H9 (cell line): ENCODE measurements around the gene SLC10A3. TPM values are rescaled to one million over a fixed set of nuclear protein-coding genes. Genes with fewer than 3 reads are reported as not detected.
A peak's percentile ranks its signal among the peaks of the same experiment; 100 is the strongest.

Experiments
- DNase-seq: peaks from one replicate; pipeline ENCODE4 v3.0.0-alpha.2; 2017
- H2AFZ ChIP-seq: one replicate; pipeline ENCODE4 v1.6.1; 2013; ENCODE audit warnings: mild to moderate bottlenecking, low read length, control low read depth, moderate library complexity
- H2AK5ac ChIP-seq: 2 replicates; pipeline ENCODE4 v1.6.1; 2013; ENCODE audit warnings: low read length, control low read depth, mixed read lengths; ENCODE audit not compliant: insufficient read length
- H2BK120ac ChIP-seq: one replicate; pipeline ENCODE4 v1.6.1; 2013; ENCODE audit warnings: low read depth, mild to moderate bottlenecking, low read length, control low read depth, inconsistent platforms; ENCODE audit not compliant: poor library complexity, severe bottlenecking
- H2BK12ac ChIP-seq: 2 replicates; pipeline ENCODE4 v1.6.1; 2013; ENCODE audit warnings: low read length, control low read depth, mixed read lengths, low read depth; ENCODE audit not compliant: insufficient read length
- H2BK15ac ChIP-seq: 2 replicates; pipeline ENCODE4 v1.6.1; 2013; ENCODE audit warnings: low read depth, low read length, control low read depth
- H2BK20ac ChIP-seq: one replicate; pipeline ENCODE4 v1.6.1; 2013; ENCODE audit warnings: low read depth, mild to moderate bottlenecking, low read length, control low read depth, inconsistent platforms; ENCODE audit not compliant: poor library complexity, severe bottlenecking
- H2BK5ac ChIP-seq: 2 replicates; pipeline ENCODE4 v1.6.1; 2013; ENCODE audit warnings: low read length, control low read depth, mixed read lengths; ENCODE audit not compliant: insufficient read length
- H3K14ac ChIP-seq: 2 replicates; pipeline ENCODE4 v1.6.1; 2013; ENCODE audit warnings: low read length, control low read depth; ENCODE audit not compliant: insufficient read depth
- H3K18ac ChIP-seq: 2 replicates; pipeline ENCODE4 v1.6.1; 2013; ENCODE audit warnings: low read depth, mild to moderate bottlenecking, mixed read lengths, low read length, control low read depth; ENCODE audit not compliant: insufficient read length
- H3K23ac ChIP-seq: 2 replicates; pipeline ENCODE4 v1.6.1; 2013; ENCODE audit warnings: low read length, control low read depth, mixed read lengths, low read depth; ENCODE audit not compliant: insufficient read length
- H3K23me2 ChIP-seq: 2 replicates; pipeline ENCODE4 v1.6.1; 2013; ENCODE audit warnings: low read depth, mild to moderate bottlenecking, mixed read lengths, low read length, control low read depth; ENCODE audit not compliant: insufficient read length, poor library complexity, severe bottlenecking
- H3K27ac ChIP-seq: 2 replicates; pipeline ENCODE4 v1.5.1; 2013; ENCODE audit warnings: low read length, control low read depth, mixed read lengths, low read depth; ENCODE audit not compliant: insufficient read length
- H3K27me3 ChIP-seq: 2 replicates; pipeline ENCODE4 v1.6.1; 2013; ENCODE audit warnings: low read length, control low read depth, inconsistent platforms; ENCODE audit not compliant: insufficient read depth
- H3K4ac ChIP-seq: 2 replicates; pipeline ENCODE4 v1.6.1; 2013; ENCODE audit warnings: low read depth, mild to moderate bottlenecking, control low read depth, inconsistent platforms, low read length, moderate library complexity
- H3K4me1 ChIP-seq: 2 replicates; pipeline ENCODE4 v1.6.1; 2013; ENCODE audit warnings: low read length, control low read depth, inconsistent platforms; ENCODE audit not compliant: insufficient read depth
- H3K4me2 ChIP-seq: 2 replicates; pipeline ENCODE4 v1.6.1; 2013; ENCODE audit warnings: low read length, control low read depth, mixed read lengths; ENCODE audit not compliant: insufficient read length, insufficient read depth
- H3K56ac ChIP-seq: 2 replicates; pipeline ENCODE4 v1.6.1; 2013; ENCODE audit warnings: low read depth, mild to moderate bottlenecking, mixed read lengths, low read length, control low read depth; ENCODE audit not compliant: insufficient read length
- H3K79me1 ChIP-seq: 2 replicates; pipeline ENCODE4 v1.6.1; 2013; ENCODE audit warnings: low read depth, mild to moderate bottlenecking, moderate library complexity, low read length, control low read depth, inconsistent platforms; ENCODE audit not compliant: insufficient read depth, poor library complexity, severe bottlenecking
- H3K79me2 ChIP-seq: 2 replicates; pipeline ENCODE4 v1.6.1; 2013; ENCODE audit warnings: low read length, control low read depth, inconsistent platforms; ENCODE audit not compliant: insufficient read depth
- H3K9ac ChIP-seq: 2 replicates; pipeline ENCODE4 v1.6.1; 2013; ENCODE audit warnings: low read length, control low read depth, mixed read lengths; ENCODE audit not compliant: insufficient read length; ENCODE audit errors: extremely low read depth
- H3K9me3 ChIP-seq: one replicate; pipeline ENCODE4 v1.6.1; 2013; ENCODE audit warnings: low read depth, low read length, inconsistent platforms; ENCODE audit not compliant: control insufficient read depth
- H3T11ph ChIP-seq: one replicate; pipeline ENCODE4 v1.6.1; 2013; ENCODE audit warnings: mild to moderate bottlenecking, low read length, control low read depth, inconsistent platforms
- H4K20me1 ChIP-seq: one replicate; pipeline ENCODE4 v1.6.1; 2013; ENCODE audit not compliant: control insufficient read depth, insufficient read length, insufficient read depth
- H4K5ac ChIP-seq: 2 replicates; pipeline ENCODE4 v1.6.1; 2013; ENCODE audit warnings: low read depth, mild to moderate bottlenecking, mixed read lengths, low read length, control low read depth; ENCODE audit not compliant: insufficient read length
- H4K8ac ChIP-seq: replicated peaks from 2 replicates; pipeline ENCODE4 v1.6.1; 2013; ENCODE audit warnings: low read length, control low read depth, mixed read lengths, low read depth; ENCODE audit not compliant: insufficient read length
- H4K91ac ChIP-seq: 2 replicates; pipeline ENCODE4 v1.6.1; 2013; ENCODE audit warnings: low read depth, mild to moderate bottlenecking, moderate library complexity, mixed read lengths, low read length, control low read depth; ENCODE audit not compliant: insufficient read length
- H3K27ac Mint-ChIP-seq, 3 experiments: 2 replicates in 2 of 3; 3 replicates in 1 of 3; pipeline ENCODE4 v1.8.0; 2020 to 2021; ENCODE audit warnings: mixed read lengths in 3 of 3, mild to moderate bottlenecking in 1 of 3, moderate library complexity in 1 of 3
- H3K27me3 Mint-ChIP-seq: 2 replicates; pipeline ENCODE4 v1.8.0; 2021; ENCODE audit warnings: low read depth, mild to moderate bottlenecking, moderate library complexity, mixed read lengths
- H3K36me3 Mint-ChIP-seq, 3 experiments: 2 replicates in 2 of 3; 3 replicates in 1 of 3; pipeline ENCODE4 v1.8.0; 2020 to 2021; ENCODE audit warnings: low read depth in 3 of 3, mixed read lengths in 3 of 3; ENCODE audit not compliant: insufficient read depth in 1 of 3
- H3K4me1 Mint-ChIP-seq, 2 experiments: 2 replicates each; pipeline ENCODE4 v1.8.0; 2020; ENCODE audit warnings: mixed read lengths in 2 of 2
- H3K4me3 Mint-ChIP-seq, 2 experiments: 2 replicates in 1 of 2; 3 replicates in 1 of 2; pipeline ENCODE4 v1.8.0; 2020 to 2021; ENCODE audit warnings: mild to moderate bottlenecking in 2 of 2, mixed read lengths in 2 of 2, moderate library complexity in 1 of 2
- H3K9me3 Mint-ChIP-seq, 2 experiments: 2 replicates in 1 of 2; 3 replicates in 1 of 2; pipeline ENCODE4 v1.8.0; 2020; ENCODE audit warnings: mild to moderate bottlenecking in 2 of 2, mixed read lengths in 2 of 2, moderate library complexity in 1 of 2
- WGBS: extraction: QIAGEN DNeasy Blood & Tissue Kit; methylation state at CpG from one replicate; pipeline ENCODE4 v1.1.7; 2013; ENCODE audit warnings: missing lambda C conversion rate, low lambda C conversion rate, mixed read lengths; ENCODE audit not compliant: insufficient read length; ENCODE audit errors: extremely low coverage; 5-methylcytosine and 5-hydroxymethylcytosine counted together
- total RNA-seq: library from RNA; stranded (reverse); gene quantifications from 2 replicates; pipeline ENCODE4 v1.2.1, GENCODE V29; 2021
- TF ChIP-seq, protein P1 (sequence below): fragments of 200-600 bp; sonication (generic); conservative IDR thresholded peaks from 3 replicates; pipeline ENCODE4 v1.8.0; 2021; ENCODE audit warnings: antibody characterized with exemption, mild to moderate bottlenecking

SLC10A3 gene
- total RNA-seq, 1 experiment from 2014 or later = 8.8 TPM

DNA sequence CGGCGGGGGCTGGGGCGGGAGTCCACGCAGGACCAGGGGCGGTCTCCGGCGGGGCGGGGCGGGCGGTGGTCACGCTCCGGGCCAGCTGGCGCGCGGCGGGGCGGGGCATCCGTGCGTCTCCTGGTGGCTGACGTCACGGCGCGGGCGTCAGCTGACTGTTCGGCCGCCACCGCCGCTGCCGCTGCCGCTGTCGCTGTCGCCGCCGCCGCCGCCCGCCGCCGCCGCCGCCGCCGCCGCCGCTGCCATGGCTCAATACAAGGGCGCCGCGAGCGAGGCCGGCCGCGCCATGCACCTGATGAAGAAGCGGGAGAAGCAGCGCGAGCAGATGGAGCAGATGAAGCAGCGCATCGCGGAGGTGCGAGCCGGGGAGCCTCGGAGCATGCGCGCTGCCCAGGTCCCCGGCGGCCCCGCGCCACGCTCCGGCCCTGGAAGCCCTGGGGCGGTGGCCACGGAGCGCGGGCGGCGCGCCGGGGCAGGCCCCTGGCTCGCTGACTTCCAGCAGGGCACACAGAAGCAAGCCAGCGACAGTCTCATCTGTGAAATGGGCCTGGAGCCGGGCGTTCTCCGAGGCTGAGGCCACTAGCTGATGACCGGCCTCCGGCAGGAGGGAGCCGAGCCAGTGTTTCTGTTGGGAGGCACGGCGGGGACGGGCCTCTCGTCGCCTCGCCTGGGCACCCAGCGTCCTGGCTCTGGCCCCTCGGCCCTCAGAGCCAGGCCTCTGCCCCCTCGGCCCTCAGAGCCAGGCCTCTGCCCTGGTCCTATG is 46.3 kb downstream of the SLC10A3 start, which contains the start of gene FAM50A:
TSS of gene FAM50A (plus strand) at position 150 of the 763 bp plus-strand sequence. CDS start at position 245, 95 bp downstream.
- Histone ChIP-seq H3K14ac (no peak within 1 kb of the TSS; the same call in 1 of the 2 replicates), H3K79me2 (no peaks in the 10 kb centered on the region), H2BK12ac (no peak within 1 kb of the TSS), H4K5ac (no peak within 1 kb of the TSS), H2BK5ac (no peak within 1 kb of the TSS), H3K23ac (no peak within 1 kb of the TSS), H2BK20ac (no peak within 1 kb of the TSS), H4K91ac (no peak within 1 kb of the TSS), H3K79me1 (no peaks in the 10 kb centered on the region), H4K20me1 (no peaks in the 10 kb centered on the region), H3K23me2 (peaks cover 2% of the 10 kb centered on the region), H3K4me2 (peak within 1 kb of the TSS; percentile 37), H3K4me1 (no peaks in the 10 kb centered on the region), H3K9me3 (peaks cover 34% of the 10 kb centered on the region), H3K18ac (no peak within 1 kb of the TSS), H2AFZ (no peak within 1 kb of the TSS), H4K8ac (no peak within 1 kb of the TSS), H3K4ac (no peak within 1 kb of the TSS), H3K27me3 (no peaks in the 10 kb centered on the region), H3K9ac (peak within 1 kb of the TSS; percentile 35), H3T11ph (no peak within 1 kb of the TSS), H2BK120ac (no peak within 1 kb of the TSS), H3K27ac (no peak within 1 kb of the TSS), H2BK15ac (no peak within 1 kb of the TSS), H3K56ac (no peak within 1 kb of the TSS), H2AK5ac (no peak within 1 kb of the TSS)
- no CpG with 5 or more reads among the region's 94 CpGs for WGBS
- TF ChIP-seq, protein P1, sequence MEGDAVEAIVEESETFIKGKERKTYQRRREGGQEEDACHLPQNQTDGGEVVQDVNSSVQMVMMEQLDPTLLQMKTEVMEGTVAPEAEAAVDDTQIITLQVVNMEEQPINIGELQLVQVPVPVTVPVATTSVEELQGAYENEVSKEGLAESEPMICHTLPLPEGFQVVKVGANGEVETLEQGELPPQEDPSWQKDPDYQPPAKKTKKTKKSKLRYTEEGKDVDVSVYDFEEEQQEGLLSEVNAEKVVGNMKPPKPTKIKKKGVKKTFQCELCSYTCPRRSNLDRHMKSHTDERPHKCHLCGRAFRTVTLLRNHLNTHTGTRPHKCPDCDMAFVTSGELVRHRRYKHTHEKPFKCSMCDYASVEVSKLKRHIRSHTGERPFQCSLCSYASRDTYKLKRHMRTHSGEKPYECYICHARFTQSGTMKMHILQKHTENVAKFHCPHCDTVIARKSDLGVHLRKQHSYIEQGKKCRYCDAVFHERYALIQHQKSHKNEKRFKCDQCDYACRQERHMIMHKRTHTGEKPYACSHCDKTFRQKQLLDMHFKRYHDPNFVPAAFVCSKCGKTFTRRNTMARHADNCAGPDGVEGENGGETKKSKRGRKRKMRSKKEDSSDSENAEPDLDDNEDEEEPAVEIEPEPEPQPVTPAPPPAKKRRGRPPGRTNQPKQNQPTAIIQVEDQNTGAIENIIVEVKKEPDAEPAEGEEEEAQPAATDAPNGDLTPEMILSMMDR = no peak
- peak within 1 kb of the TSS; percentile 66 to 82 for H3K4me3 Mint-ChIP-seq
- H3K4me1 Mint-ChIP-seq = peaks cover 3 to 5% of the 10 kb centered on the region in 2 experiments; a peak in 2 of 4 replicates
- H3K9me3 Mint-ChIP-seq = peaks cover 63 to 78% of the 10 kb centered on the region in 2 experiments
- peaks cover 30 to 71% (median 59%) of the 10 kb centered on the region in 3 experiments for H3K36me3 Mint-ChIP-seq
- no peaks in the 10 kb centered on the region; the same call in none of the 2 replicates for H3K27me3 Mint-ChIP-seq
- peak; percentile 51 for DNase-seq
- peak within 1 kb of the TSS in 1 of 3 experiments; percentile 57; a peak in 3 of 7 replicates for H3K27ac Mint-ChIP-seq
